Hepatic stellate cell (primary cell): ENCODE data around the gene COL9A3.

Source experiments
- DNase-seq: peaks from one replicate; pipeline ENCODE4 v3.0.0; 2011; ENCODE audit warnings: low spot score

Gene COL9A3

DNA sequence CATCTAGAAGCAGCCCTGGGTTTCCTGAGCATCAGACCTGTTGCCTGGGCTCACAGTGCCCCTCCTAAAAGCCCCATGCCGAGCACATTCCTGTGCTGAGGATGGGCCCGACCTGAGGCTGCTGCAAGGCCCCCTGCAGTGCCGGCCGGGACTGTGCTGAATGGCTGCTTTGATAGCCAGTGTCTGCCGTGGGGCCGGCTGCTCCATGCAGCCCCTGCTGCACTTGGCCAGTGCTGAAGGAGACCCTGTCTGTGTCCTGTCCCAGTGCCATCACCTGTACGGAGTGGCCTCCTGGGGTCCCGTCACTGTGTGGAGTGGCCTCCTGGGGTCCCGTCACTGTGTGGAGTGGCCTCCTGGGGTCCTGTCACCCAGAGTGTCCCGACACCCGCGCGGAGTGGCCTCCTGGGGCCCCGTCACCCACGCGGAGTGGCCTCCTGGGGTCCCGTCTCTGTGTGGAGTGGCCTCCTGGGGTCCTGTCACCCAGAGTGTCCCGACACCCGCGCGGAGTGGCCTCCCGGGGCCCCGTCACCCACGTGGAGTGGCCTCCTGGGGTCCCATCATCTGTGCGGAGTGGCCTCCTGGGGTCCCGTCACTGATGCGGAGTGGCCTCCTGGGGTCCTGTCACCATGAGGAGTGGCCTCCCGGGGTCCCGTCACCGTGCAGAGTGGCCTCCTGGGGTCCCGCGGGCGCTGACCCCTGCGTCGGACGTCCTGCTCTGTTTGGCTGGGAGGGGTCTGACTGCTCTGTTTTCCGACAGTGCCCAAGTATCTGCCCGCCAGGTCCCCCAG lies 7.0 kb downstream of the COL9A3 start:
- DNase-seq: no peak

DNA sequence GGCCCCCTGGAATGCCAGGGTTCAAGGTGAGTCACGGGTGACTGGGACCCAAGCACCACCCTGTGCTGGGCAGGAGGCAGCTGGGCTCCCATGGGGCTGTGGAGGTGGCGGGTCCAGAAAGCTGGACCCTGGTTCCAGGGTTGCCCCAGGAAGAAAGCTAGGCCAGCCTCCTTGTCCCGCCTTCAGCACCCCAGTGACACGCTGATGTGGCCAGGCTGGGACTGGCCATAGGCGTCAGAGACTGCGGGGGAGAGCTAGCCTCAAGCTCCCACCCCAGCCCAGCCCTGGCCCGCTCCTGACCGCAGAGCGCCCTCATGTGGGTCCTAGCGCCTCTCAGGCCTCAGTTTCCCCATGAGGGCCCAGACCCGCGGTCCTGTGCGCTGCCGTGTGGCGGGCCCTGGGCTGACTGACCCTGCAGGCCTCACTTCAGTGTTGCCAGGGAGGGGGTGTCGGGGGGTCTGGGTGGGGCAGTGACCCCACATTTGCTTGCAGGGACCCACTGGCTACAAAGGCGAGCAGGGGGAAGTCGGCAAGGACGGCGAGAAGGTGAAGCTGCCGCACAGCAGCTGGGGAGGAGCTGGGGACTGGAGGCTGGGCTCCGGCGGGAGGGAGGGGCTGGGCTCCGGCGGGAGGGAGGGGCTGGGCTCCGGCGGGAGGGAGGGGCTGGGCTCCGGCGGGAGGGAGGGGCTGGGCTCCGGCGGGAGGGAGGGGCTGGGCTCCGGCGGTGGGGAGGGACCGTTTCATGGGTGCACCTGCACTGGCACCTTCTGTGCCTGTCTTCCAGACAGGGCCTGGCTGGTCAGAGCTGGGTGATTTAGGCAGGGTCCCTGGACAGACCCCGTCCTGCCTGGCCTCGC lies 7.9 kb downstream of the COL9A3 start:
- peak; percentile 68 for DNase-seq

DNA sequence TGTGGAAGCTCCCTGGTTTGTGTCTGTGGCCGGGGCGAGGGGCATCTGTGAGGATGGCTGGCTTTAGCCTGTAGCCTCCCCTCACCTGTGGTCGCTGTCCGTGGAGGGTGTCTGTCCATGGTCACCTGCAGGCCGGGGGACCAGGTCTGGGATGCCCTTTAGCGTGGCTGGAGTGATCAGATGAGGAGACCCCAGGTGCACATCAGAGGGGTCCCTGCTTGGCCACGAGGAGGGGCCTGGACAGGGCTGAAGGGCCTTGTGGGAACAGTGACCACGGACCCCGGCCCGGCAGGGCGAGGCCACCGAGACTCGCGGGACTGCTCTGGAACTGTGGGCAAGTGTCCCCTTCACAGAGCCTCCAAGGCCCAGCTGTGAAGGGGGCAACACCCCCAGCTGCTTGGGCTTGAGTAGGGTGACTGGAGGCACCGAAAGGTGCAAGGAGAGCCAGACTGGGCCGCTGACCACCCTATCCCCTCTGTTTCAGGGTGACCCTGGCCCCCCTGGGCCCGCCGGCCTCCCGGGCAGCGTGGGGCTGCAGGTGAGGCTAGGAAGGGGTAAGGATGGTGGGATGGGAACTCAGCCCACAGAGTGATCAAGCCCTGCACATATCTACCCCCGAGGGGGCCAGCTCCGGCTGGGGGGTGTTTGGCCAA lies 8.6 kb downstream of the COL9A3 start:
- DNase-seq: no peak

DNA sequence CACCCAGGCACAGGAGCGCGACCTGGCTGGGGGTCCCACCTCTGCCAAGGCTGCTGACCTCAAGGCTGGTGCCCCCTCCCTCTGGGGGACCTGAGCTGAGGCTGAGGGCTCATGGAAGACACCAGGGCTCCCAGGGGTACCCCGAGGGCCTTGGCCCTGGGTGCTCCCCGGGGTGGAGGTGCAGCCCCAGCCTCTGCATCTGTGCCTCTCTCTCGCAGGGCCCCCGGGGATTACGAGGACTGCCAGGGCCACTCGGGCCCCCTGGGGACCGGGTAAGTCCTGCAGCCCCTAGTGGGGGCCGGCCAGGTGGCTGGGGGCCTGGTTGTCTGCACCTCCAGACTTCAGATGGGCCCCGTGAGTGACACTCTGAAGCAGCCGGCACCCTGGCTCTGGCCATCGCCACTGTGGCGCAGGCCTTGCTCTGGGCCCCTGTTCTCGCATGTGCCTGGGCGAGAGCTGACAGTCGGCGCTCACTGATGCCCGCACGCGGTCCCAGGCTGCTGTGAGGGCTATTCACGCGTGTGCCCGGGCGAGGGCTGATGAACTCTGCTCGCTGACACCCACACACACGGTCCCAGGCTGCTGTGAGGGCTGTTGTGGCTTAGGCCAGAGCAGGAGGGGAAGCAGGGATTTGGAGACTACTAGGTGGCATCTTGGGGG lies 9.3 kb downstream of the COL9A3 start:
- no peak for DNase-seq

DNA sequence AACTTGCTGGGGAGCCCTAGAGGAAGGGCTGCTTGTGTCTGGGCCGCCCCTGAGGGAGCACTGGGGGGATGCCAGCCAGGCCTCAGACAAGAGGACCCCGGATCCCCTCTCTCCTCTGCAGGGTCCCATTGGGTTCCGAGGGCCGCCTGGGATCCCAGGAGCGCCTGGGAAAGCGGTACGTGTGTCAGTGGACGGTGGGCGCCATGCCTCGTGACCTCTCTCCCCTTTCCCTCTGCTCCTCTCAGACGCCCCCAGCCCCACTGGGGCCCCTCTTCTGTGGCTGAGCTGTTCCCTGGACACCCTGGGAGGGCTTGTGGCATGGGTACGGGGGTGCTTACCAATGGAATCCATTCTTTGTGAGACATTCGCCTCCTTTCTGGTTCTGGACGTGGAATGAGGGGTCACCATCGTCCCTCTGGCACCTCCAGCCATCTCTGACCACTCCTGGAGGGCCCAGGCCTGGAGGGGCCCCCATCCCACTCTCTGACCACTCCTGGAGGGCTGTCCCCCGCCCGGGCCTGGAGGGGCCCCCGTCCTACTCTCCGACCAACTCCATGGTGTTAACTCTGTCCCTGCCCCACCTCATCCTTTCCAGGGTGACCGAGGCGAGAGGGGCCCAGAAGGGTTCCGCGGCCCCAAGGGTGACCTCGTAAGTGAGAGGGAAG lies 9.9 kb downstream of the COL9A3 start:
- no peak for DNase-seq

DNA sequence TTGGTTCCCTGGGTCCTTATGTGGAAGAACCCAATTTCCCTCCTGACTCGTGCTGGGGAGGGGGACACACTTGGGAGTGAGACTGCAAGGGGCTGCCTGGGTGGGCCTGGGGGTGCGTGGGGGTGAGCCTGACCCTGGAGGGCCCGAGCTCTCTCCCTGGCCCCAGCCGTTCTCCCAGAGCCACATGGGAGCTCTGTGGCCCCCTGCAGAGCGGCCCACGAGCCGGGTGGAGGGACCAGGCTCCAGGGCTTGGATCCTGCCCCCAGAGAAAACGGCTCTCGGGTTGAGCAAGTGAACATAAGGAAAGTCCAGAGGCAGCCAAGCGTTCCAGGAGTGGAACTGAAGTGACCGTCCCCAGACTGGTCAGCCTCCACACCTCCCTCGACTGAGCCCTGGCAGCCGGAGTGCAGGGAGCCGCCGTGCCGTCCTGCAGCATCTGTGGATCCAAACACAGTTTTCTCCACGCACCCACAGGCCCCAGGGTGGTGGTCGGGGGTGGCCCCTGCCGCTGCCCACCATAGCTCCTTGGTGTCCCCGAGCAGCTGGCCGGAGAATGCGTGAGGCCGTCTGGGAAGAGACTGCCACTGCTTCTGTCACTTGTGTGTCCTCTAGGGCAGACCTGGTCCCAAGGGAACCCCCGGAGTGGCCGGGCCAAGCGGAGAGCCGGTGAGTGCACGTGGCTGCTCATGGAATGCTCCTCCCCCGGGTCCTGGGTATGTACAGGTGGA lies 10.6 kb downstream of the COL9A3 start:
- no peak for DNase-seq

DNA sequence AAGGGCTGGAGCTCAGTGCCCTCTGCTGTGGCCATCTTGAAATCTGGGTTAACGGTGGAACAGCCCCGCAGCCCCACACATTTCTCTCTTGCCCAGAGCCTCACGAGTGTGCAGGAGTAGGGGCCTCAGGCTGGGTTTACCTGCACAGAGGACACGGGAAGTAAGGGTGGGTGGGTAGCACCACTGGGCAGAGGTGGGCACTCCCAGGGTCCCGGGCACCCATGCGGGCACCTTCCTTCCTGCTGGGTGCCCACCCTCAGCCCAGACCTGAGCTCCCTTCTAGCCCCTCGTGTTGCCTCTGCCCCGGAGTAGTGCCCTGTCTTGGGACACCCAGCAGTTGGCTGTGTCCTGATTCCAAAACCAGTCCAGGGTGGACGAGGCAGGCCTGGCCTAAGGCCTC lies 11.2 kb downstream of the COL9A3 start:
- no peak for DNase-seq

DNA sequence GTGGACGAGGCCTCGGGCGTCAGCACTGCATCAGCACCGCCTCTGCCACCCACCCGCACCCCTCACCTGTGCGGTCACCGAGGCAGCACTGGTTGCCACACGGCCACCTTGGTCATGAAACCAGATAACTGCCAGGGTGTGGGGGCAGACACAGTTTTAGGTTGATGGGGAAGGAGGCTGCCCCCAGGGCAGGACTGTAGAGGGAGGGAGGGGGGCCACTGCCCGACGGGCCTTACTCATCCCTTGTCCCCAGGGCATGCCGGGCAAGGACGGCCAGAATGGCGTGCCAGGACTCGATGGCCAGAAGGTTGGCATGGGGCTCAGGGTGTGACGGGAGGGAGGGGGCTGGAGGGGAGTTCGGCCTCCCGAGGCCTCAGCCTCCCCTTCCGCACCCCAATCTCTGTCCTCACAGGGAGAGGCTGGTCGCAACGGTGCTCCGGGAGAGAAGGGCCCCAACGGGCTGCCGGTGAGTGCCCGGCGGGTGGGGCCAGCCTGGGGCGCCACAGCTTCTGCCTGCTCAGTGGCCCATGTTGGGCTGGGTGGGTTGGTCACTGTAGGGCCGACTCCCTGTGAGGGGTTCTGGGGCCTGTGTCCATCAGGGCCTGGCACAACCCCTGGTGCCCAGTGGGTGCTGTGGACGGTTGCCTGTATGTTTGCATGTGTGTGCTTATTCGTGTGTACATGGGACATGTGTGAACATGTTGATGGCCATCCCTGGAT lies 11.8 kb downstream of the COL9A3 start:
- no peak for DNase-seq

DNA sequence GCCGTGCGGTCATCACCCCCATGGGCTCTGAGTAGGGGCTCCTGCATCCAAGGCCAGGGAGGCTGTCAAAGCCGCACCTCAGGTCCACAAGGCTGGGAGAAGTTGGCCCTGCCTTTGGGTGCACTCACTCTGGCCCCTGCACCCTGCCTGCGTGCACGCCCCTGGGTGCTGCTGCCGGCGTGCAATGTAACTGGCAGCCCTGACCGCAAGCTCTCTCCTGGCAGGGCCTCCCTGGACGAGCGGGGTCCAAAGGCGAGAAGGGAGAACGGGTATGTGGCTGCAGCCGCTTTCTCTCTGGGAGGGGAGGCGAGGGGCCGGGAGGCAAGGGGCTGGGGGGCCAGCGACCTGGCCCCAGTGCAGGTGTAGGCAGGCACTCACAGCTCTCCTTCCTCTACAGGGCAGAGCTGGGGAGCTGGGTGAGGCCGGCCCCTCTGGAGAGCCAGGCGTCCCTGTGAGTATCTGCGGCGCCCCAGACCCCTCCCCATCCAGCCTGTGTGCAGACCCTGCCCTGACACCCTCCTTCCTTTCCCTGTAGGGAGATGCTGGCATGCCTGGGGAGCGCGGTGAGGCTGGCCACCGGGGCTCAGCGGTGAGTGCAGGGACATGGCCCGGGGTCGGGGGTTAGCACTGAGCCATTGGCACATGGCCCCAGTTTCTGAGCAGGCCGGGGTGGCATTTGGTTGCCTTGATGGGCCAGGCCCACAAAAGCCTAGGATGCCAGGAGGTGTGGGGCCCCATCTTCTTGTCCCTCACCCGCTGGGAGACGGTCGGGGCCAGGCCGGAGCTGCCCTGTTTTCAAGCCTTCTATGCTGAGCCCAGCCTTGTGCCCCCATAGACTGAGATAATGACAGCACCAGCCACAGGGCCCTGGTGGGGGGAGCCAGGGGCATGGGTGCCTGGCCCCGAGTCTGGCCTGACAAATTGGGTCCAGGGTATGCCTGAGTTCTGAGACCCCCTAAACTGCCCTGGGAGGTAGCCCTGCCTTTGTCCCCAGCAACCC lies 12.7 kb downstream of the COL9A3 start:
- no peak for DNase-seq

DNA sequence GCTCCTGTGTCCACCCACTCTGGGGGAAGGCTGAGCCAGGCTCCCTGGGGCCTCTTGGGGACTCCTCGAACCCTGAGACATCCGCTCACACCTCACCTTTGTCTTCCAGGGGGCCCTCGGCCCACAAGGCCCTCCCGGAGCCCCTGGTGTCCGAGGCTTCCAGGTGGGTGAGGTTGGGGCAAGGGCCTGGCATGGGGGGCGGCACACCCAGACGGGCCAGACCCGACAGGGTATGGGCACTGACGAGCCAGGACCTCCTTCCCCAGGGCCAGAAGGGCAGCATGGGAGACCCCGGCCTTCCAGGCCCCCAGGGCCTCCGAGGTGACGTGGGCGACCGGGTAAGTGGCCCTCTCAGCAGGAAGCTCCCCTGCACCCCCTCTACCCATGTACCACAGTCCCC lies 13.4 kb downstream of the COL9A3 start:
- DNase-seq: no peak

DNA sequence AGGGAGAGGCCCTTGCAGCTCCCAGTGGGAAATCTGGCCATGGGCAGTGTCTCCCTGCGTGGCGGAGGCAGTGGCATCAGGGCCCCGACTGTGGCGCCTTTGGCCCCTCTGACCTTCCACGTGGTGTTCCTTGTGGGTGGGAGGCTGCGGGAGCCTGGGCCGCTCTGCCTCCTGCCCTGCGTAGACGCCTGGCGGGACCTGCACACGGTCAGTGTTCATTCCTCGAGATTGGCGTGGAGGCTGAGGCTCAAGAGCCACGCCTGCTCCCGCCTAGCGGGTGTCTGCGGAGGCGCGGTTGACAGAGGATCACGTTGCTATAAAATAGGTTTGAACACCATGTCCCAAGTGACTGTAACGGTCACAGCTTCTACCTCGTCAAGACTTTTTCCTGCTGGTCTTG lies 14.0 kb downstream of the COL9A3 start:
- DNase-seq: no peak

DNA sequence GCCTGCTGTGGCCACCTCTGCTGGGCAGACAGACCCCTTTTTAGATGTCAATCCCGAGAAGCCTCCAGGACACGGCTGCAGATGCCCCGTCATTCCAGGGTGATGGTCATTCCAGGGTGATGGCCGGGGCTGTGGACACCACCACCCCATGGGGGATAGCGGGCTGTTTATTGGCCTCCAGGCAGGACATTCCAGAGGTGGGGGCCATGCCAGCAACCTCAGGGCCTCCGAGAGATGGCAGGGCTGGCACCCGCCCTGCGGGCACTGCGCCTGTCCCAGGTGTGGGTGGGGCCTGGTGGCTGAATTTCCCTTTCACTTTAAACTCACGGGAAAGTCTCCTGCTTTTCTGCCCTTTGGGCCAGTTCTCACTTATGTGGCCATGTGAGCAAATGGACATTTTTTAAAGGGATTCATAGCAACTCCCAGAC lies 14.5 kb downstream of the COL9A3 start:
- no peak for DNase-seq

DNA sequence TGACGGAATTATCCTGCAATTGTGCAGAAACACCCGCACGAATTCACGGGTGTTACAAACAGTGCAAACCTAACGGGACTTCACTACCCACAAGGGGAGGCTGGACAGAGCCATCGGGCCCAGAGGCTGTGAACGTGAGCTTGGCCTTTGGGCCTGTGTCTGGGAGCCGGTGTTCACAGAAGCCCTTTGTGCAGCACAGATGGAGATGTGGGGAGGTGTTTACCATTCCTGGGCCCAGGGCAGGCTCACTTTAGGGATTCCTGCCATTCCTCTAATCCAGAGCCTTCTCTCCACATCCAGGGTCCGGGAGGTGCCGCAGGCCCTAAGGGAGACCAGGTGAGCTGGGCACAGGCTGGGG lies 15.0 kb downstream of the COL9A3 start:
- no peak for DNase-seq

DNA sequence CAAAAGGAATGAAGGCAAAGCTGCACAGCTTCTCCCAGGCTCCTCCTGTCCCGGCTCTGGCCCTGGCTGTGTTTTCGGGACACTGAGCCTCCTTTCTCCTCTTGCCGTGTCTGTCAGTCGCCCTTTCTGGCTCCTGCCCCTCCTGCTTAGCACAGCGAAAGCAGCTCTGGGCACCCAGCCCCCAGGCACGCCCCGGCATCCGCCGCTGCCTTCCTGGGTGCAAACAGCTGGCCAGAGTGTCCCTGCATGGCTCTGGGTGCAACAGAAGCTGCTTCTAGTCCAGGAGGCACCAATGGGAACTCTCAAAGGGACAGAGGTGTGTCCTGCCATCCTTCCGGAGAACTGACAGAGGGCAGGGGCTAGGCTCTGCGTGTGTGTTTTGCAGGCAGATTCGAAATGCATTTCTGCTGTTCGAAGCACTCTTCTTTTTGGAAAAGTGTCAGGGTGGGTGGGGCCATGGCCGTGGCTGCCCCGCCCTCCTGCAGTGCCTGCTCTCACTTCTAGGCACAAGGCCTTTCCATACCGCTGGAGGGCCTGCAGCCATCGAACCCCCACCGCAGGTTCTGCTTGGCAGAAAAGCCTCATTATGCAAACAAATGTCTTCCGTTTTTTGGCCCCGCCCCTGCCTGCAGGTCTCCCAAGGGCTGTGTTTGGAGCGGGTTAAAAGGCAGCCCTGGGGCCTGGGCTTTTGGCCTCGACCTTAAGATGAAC lies 15.5 kb downstream of the COL9A3 start:
- no peak for DNase-seq

DNA sequence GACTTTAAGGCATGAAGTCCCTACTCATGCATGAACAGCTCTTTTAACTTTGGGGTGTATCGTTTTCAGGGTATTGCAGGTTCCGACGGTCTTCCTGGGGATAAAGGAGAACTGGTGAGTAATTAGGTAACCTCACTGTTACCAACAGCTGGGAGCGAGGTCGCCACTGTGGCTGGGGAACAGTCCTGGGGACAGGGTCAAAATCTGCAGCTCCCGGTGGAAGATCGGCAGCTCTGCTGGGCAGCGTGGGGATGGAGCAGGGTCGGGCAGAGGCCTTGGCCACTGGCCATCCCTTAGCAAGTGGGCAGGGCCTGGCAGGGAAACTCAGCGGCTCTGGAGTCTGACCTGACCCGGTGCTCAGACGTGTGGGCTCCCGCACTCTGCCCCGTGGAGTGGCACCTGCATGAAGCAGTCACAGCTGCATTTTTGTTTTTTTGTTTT lies 16.1 kb downstream of the COL9A3 start:
- DNase-seq: no peak

DNA sequence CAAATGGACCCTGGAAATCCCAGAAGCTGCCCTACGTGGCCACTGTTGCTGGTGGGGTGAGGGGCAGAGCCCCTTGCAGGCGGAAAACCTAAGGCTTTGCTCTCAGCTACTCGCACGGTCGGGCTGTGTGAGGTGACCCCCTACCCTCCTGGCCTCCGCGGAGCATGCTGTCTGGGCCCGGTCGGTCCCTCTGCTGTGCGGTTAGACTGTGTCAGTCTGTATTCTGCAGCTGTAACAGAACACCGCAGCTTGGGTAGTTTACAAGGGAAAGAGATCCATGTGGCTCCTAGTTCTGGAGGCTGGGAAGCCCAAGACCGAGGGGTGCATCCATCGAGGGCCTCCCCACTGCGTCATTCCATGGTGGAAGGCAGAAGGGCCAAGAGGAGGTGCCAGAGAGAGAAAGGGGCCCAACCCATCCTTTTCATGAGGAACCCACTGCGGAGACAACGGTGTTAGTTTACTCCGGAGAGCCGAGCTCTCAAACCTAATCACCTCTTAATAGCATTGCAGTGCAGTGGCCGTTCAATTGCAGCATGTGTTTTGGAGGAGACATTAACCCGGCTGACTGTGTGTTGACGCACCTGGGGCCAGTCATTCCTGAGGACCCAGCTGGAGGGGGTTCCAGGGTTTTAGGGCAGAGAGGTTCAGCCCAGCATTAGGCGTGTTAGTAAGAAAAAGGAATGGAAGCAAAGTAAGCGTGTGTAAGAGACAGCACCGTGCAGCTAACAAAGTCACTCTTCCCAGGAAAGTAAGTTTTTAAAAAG lies 18.3 kb downstream of the COL9A3 start:
- no peak for DNase-seq

DNA sequence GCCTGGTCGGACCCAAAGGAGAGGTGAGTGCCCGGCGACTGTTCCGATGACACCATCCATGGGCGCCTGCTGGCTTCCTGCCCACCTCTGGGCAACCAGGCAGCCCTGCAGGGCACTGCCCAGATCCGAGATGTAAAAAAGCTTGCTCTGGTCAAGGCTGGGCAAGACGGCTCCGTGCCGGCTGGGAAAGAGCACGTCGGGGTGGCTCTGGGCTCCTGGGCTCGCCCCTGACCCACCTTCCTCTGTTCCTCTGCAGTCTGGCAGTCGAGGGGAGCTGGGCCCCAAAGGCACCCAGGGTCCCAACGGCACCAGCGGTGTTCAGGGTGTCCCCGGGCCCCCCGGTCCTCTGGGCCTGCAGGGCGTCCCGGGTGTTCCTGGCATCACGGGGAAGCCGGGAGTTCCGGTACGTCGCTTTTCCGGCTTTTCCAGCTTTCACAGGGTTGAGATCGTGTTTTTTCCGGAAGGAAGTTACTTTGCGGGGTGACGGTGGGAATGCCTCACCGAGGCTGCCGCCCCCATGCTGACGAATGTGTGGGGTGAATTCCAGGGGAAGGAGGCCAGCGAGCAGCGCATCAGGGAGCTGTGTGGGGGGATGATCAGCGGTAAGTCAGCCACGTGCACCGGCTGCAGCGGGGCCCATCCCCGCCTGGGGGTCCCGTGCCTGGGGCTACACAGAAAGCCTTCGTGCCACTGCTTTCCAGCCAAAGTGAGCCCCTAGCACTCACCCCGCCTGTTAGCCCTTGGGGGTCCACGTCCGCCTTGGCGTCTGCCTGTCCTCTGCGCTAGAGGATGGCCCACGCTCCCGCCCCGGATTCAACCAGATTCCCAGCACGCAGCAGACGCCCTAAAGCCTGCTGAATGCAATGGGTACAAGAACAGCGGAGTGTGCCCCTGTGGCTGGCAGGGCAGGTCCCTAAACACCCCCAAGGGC lies 19.3 kb downstream of the COL9A3 start:
- no peak for DNase-seq
